Stimulated activated CD8-positive, alpha-beta memory T cell treated with anti-CD3 and anti-CD28 coated beads, Interleukin-4, amount 100 ng/mL, for 4 hours (primary cell): ENCODE data around the gene SCN5A.

Experiments used
- DNase-seq, 2 donors: peaks; one replicate each; pipeline ENCODE4 v3.0.0-alpha.2; 2020; ENCODE audit warnings: low read depth in 2 of 2, low spot score in 1 of 2

Gene SCN5A

GRCh38 chr3:38649500-38650247 is at the start of gene SCN5A:
SCN5A (minus strand) TSS chr3:38649687; CDS start chr3:38633307, 16,380 bp downstream.
- DNase-seq = peak; percentile 31 to 32

GRCh38 chr3:38698760-38699159 is 49.3 kb upstream of the SCN5A start:
- DNase-seq = no peak

DNA sequence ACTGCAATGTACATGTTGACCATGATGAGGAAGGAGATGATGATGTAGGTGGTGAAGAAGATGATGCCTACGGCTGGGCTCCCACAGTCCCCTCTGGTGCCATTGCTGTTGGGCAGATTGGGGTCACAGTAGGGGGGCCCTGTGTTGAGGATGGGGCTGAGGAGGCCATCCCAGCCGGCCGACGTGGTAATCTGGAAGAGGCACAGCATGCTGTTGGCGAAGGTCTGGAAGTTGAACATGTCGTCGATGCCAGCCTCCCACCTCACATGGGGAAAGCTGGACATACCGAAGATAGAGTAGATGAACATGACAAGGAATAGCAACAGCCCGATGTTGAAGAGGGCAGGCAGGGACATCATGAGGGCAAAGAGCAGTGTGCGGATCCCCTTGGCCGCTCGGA is 48.6 kb upstream of the SCN5A start:
- no peak for DNase-seq

DNA sequence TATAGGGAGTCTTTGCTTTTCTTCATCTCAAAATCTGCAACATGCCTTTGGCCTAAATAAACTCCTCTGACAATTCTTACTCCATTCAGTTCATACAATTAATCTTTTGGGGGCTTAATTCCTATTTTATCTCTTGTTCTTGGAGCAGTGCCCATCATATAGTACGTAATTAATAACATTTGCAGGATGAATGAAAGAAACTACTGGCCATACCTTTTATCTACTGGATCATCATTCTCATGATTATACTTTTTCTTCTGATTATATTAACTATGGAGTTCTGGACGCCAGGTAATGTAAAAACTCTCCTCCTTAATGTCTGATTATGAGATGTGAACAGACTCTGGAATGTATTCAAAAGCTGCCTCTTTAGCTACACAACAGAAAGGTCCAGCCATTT is 46.5 kb upstream of the SCN5A start:
- DNase-seq = no peak

GRCh38 chr3:38690185-38690584 is 40.7 kb upstream of the SCN5A start:
- no peak for DNase-seq

DNA sequence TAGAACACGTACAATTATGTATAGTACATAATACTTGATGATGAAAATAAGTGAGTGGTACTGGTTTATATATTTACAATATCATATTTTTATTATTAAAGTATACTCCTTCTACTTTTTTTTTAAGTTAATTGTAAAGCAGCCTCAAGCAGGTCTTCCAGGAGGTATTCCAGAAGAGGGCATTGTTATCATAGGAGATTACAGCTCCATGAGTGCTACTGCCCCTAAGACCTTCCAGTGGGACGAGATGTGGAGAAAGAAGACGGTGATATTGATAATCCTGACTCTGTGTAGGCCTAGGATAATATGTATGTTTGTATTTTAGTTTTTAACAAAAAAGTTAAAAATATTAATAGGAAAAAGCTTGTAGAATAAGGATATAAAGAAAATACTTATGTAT is 40.3 kb upstream of the SCN5A start:
- no peak for DNase-seq

DNA sequence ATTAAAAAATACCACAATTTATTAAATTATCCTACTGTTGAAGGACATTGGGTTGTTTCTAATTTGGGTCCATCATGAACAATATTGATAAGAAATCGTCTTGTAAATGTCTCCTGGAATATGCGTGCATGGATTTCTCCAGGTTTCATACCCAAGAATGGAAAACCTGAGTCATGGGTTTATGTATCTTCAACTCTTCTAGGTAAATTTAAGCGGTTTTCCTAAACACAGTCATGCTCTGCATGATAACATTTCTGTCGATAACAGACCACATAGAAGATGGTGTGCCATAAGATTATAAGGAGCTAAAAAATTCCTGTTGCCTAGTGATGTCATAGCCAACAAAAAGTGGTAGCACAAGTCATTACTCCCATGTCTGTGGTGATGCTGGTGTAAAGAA is 39.9 kb upstream of the SCN5A start:
- no peak for DNase-seq

DNA sequence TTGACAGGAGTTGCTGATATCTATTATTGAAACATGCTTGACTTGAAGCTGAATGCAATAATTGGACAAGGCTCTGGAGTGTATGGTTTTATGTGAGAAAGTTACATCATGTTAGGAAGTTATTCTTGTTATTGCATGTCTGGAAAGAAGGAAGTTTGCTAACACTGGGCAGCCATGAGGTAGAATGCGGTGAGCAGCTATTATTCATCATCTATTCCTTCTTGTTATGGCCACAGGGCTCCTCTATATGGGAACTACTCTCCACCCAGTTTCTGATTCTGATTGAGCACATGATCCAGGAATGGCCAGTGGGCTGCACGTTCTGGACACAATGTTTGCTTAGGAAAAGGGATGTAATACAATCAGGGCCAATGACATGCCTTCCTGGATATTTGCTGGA is 37.8 kb upstream of the SCN5A start:
- DNase-seq = no peak

DNA sequence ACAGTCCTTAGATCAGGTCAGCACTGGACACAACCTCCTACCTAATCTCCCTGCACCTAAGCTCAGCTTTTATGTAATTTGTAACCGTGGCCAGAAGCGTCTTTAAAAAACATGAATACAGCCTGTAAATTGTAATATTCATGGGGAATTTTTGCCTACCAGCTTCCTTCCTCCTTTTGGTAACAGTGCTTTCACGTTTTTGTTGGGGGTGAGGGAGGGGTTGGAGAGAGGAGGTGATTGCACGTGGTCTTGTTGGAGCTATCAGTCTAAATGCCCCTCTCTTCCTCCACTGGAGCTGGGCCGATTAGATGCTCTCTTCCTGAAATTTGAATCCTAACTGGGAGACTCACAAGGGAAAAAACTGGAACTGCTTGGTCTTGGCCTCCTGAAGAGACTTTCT is 35.1 kb upstream of the SCN5A start:
- no peak for DNase-seq

- no peak for DNase-seq
Observed at GRCh38 chr3:38669668-38670067, 20.2 kb upstream of the SCN5A start.

GRCh38 chr3:38662544-38662943 is 13.1 kb upstream of the SCN5A start:
- DNase-seq = no peak

DNA sequence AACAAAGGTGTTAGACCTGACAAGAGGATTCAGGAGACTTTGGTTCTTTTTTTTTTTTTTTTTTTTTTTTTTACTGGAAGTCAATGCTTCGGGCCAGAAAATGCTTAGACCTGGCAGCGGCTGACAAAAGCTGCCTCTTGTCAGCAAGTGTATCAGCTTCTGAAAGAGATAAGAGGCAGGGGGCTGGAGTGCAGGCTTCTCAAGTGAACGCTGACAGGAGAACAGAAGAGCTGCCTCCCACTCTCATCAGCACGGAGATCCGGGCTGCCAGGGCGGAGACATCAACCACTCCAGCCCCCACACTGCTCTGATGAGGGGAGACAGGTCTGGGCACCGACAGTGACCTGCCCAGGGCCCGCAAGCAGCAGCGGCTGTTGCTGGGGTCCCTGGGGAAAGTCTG is 9.4 kb upstream of the SCN5A start:
- no peak for DNase-seq

DNA sequence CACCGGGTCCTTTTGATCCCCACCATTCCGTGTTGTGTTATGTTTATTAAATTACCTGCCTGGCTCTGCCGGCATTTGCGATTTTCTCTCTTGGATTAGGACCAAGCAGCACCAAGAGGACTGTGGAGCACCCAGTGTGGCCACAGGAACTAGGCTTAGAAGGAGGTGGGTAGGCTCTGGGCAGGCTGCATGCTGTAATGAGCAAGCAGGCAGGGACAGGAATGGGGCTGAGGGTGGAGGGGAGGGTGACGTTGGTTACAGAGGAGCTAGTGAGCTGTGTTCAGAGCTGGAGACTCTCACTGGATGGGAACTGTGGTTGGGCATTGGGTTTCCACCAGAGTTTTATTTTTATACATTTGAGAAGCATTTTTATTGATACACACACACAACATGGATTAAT is 7.9 kb upstream of the SCN5A start:
- DNase-seq = no peak

GRCh38 chr3:38655708-38656300 is 6.3 kb upstream of the SCN5A start:
- DNase-seq = no peak

DNA sequence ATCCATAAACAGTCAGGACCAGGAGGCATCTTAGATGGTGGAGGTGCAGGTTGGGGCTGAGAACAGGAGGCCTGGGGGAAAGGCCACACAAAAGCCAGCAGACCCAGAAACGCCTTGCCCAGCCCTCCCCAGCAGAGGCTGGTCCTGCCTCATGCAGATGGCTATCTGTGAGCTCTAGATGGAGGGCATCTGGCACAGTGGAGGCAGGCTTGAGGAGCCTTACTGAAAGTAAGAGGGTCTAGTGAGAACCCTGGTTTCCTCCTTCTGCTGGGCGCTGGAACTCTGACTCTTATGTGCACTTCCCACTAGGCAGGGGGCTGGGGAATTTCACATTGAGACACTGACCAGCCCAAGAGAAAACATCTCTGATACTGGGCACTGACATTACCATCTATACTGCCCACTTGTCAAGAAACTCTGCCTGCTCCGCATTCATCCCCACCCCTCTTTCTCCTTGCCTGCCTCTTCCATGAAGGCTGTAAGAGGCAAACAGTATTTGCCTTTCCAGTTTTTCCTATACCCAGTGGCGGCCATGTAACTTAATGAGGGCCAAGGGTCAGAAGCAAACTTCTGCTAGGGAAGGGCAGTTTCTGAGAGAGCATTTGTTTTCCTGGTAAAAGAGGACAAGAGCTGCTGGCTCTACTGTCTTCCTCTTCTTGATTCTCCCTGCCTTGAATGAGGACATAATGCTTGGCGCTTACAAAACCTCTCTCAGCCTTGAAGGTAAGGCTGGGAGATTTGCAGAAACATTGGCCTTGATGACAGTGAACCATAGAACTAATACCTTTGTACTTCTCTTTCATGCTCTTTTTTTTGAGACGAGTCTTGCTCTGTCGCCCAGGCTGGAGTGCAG is 4.4 kb upstream of the SCN5A start:
- DNase-seq = no peak

- no peak for DNase-seq
Observed at GRCh38 chr3:38652934-38653333, 3.4 kb upstream of the SCN5A start.

GRCh38 chr3:38651153-38651789 is 1.8 kb upstream of the SCN5A start:
- DNase-seq = peak; percentile 32 to 51

- no peak for DNase-seq
Observed at GRCh38 chr3:38650248-38650951, 913 bp upstream of the SCN5A start.

DNA sequence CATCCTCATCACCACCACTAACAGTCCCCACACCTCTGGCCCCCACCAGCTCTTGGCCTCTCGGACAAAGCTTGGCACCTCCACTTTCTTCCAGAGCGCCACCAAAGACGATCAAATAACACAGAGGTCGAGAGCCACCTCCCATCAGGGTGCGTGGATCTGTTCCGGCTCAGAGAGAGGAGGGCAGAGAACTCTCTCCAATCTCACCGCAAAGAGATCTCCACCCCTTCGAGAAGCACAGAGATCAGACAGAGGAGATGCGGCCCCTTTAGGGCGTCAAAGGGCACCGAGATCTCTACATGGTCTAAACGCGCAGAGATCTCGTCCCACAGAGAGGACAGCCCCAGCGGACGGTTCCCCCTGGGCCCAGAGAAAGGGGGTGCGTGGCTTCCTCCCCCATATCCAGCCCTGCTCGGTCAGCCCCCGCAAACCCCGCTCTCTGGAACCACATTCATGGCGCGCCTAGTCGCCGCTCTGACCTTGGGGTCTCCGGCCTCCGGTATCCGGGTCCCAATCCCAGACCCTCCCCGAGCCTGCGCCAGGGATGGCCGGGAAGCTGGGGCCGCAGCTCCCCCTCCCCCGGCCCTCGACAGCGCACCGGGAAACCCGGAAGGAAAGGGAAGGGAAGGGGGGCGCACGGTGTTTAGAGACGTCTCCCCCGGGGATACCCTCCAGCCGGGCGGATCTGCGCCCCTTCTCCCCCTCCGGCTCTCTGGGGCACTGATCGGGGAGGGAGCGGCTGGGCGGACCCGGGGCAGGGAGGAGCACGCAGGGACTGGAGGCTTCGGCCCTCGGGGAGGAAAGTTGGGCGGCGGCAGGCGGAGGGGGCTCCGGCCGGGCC is 608 bp downstream of the SCN5A start:
- no peak for DNase-seq

DNA sequence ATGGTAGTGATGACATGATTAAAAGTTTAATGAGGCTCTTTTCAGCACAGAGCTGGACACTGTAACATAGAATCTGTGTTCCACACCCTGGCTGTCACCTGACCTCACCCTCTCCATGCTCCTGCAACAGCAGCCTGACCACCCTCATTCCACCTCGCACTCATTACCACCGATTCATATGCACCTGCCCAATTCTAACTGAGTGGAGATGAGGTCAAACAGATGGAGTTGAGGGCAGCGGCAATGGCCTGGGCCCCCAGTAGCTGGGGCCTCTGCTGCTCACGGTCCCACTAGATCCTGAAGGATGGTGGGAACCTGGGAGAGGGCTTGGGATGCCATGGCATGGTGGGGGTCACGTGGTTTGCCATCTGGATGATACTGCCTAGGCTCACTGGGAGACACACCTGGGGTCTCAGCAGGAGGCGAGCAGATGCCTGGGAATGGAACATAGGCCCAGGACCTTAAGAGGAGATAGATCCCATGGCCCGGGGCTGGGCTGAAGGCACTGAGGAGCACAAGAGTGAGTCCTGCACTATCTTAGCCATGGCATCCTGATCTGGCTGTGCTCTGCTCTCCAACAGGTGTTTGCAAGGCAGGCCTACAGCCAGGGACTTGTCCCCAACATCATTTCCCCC is 1.3 kb downstream of the SCN5A start:
- no peak for DNase-seq
